ENCODE data around the gene ZNF219.

GRCh38 chr14:21070083-21070609, 28.3 kb downstream of the ZNF219 start, which contains the start of gene ARHGEF40:
- TF ChIP-seq SIN3A (IDR thresholded peaks at IDR 0.05; ENCODE audit: borderline replicate concordance, insufficient read depth, low read depth, low read length) = no peak
- no peak for TF ChIP-seq CTCF (IDR thresholded peaks at IDR 0.05)
- no peak for TF ChIP-seq POLR2AphosphoS5 (IDR thresholded peaks at IDR 0.05; ENCODE audit: low read depth, low read length)
- TF ChIP-seq REST (IDR thresholded peaks at IDR 0.05; ENCODE audit: insufficient read depth in 1 of 2, low read depth in 2 of 2, low read length in 1 of 2) = no peak
- TF ChIP-seq TCF7L2 (IDR thresholded peaks at IDR 0.05; ENCODE audit: low read depth, low read length) = no peak

Data from Panc1 (cell line).